ENCODE results near the gene ANKMY2. TPM values are rescaled to one million over a fixed set of nuclear protein-coding genes. Genes with fewer than 3 reads are reported as not detected.

Gene ANKMY2
- total RNA-seq, 1 donor from 2014 or later: 11.3 TPM

GRCh38 chr7:16637379-16637778, 8.2 kb downstream of the ANKMY2 start:
- no peak for TF ChIP-seq CTCF (IDR thresholded peaks at IDR 0.05)
- no peak for ATAC-seq (ENCODE audit: low read depth)
- intact Hi-C loops (cut with micrococcal nuclease): no loop called here
- ChIA-PET POLR2A (interaction anchor here (1.6 kb wide), 1 partner anchor 8 kb away, joined by 6 read pairs; the partner anchor contains the start of genes ANKMY2 and BZW2), CTCF (no interaction called here)
- Mint-ChIP-seq H3K9me3 (no peaks in the 10 kb centered on the region), H3K36me3 (ENCODE audit: low read depth) (peaks cover 25% of the 10 kb centered on the region), H3K4me3 (no peak overlapping the region), H3K27me3 (no peaks in the 10 kb centered on the region), H3K4me1 (peaks cover 6% of the 10 kb centered on the region), H3K27ac (no peak overlapping the region)
- DNase-seq: no peak

GRCh38 chr7:16636555-16637101, 8.9 kb downstream of the ANKMY2 start:
- peaks cover 28% of the 10 kb centered on the region for H3K36me3 Mint-ChIP-seq (ENCODE audit: low read depth)
- DNase-seq (no peak), ATAC-seq (ENCODE audit: low read depth) (no peak)
- no peaks in the 10 kb centered on the region for H3K4me1 Mint-ChIP-seq
- ChIA-PET CTCF (no interaction called here), POLR2A (interaction anchor here (1.6 kb wide), 1 partner anchor 9 kb away, joined by 6 read pairs; the partner anchor contains the start of genes ANKMY2 and BZW2)
- TF ChIP-seq CTCF (IDR thresholded peaks at IDR 0.05): no peak
- H3K27me3 Mint-ChIP-seq: no peaks in the 10 kb centered on the region
- intact Hi-C loops (cut with micrococcal nuclease): no loop called here
- no peak overlapping the region for H3K4me3 Mint-ChIP-seq
- H3K9me3 Mint-ChIP-seq: no peaks in the 10 kb centered on the region
- H3K27ac Mint-ChIP-seq: no peak overlapping the region

GRCh38 chr7:16634271-16634738, 11.2 kb downstream of the ANKMY2 start:
- POLR2A ChIA-PET: interaction anchor here (0.7 kb wide), 1 partner anchor 12 kb away, joined by 4 read pairs; the partner anchor contains the start of gene BZW2

GRCh38 chr7:16630654-16631053, 14.9 kb downstream of the ANKMY2 start:
- DNase-seq (no peak), ATAC-seq (ENCODE audit: low read depth) (no peak)
- peaks cover 26% of the 10 kb centered on the region for H3K36me3 Mint-ChIP-seq (ENCODE audit: low read depth)
- no peak overlapping the region for H3K4me3 Mint-ChIP-seq
- H3K27me3 Mint-ChIP-seq: no peaks in the 10 kb centered on the region
- intact Hi-C loops (cut with micrococcal nuclease): no loop called here
- ChIA-PET CTCF (no interaction called here), POLR2A (no interaction called here)
- TF ChIP-seq CTCF (IDR thresholded peaks at IDR 0.05): no peak
- H3K9me3 Mint-ChIP-seq: no peaks in the 10 kb centered on the region
- H3K4me1 Mint-ChIP-seq: no peaks in the 10 kb centered on the region
- no peak overlapping the region for H3K27ac Mint-ChIP-seq

More at GRCh38 chr7:16634271-16634738, 11.2 kb downstream of the ANKMY2 start:
- intact Hi-C loops (cut with micrococcal nuclease): no loop called here
- no peaks in the 10 kb centered on the region for H3K9me3 Mint-ChIP-seq
- H3K36me3 Mint-ChIP-seq (ENCODE audit: low read depth): peaks cover 31% of the 10 kb centered on the region
- no peaks in the 10 kb centered on the region for H3K4me1 Mint-ChIP-seq
- ATAC-seq (ENCODE audit: low read depth) (no peak), DNase-seq (no peak)
- H3K4me3 Mint-ChIP-seq: no peak overlapping the region
- H3K27ac Mint-ChIP-seq: no peak overlapping the region
- TF ChIP-seq CTCF (IDR thresholded peaks at IDR 0.05): no peak
- H3K27me3 Mint-ChIP-seq: no peaks in the 10 kb centered on the region
- CTCF ChIA-PET: no interaction called here

GRCh38 chr7:16627236-16627635, 18.3 kb downstream of the ANKMY2 start:
- DNase-seq (no peak), ATAC-seq (ENCODE audit: low read depth) (no peak)
- intact Hi-C loops (cut with micrococcal nuclease): no loop called here
- ChIA-PET POLR2A (no interaction called here), CTCF (no interaction called here)
- H3K9me3 Mint-ChIP-seq: no peaks in the 10 kb centered on the region
- no peak overlapping the region for H3K27ac Mint-ChIP-seq
- TF ChIP-seq CTCF (IDR thresholded peaks at IDR 0.05): no peak
- H3K4me1 Mint-ChIP-seq: no peaks in the 10 kb centered on the region
- no peaks in the 10 kb centered on the region for H3K27me3 Mint-ChIP-seq
- no peak overlapping the region for H3K4me3 Mint-ChIP-seq
- peaks cover 38% of the 10 kb centered on the region for H3K36me3 Mint-ChIP-seq (ENCODE audit: low read depth)
